Thyroid gland (tissue), 4 donors: ENCODE measurements around the gene TSPAN5.

Experiments
- CTCF ChIP-seq, 6 experiments: fragments of 200-600 bp in 3 of 6; fragments of 450-650 bp in 3 of 6; sonication (generic) in 3 of 6; IDR thresholded peaks; one replicate each; pipeline ENCODE4 v1.5.1; 2016 to 2019; ENCODE audit warnings: antibody characterized with exemption in 6 of 6, mild to moderate bottlenecking in 2 of 6, inconsistent platforms in 1 of 6, moderate library complexity in 1 of 6
- POLR2A ChIP-seq, 2 donors: fragments of 450-650 bp; IDR thresholded peaks; one replicate each; pipeline ENCODE4 v1.6.1; 2017; ENCODE audit warnings: antibody characterized with exemption in 2 of 2, mild to moderate bottlenecking in 2 of 2, moderate library complexity in 1 of 2

GRCh38 chr4:98648602-98649001 is 9.8 kb downstream of the TSPAN5 start:
- no peak for TF ChIP-seq POLR2A (IDR thresholded peaks at IDR 0.05)
- TF ChIP-seq CTCF (IDR thresholded peaks at IDR 0.05): no peak
